Central memory CD8-positive, alpha-beta T cell (primary cell): Measurements from ENCODE around the gene STBD1.

Experiments
- ATAC-seq: fragments of 150-1000 bp; cut with Tn5 transposase; replicated peaks from 2 replicates; pipeline ENCODE4 v1.10.0; 2022; ENCODE audit warnings: mild to moderate bottlenecking, moderate FRiP score, moderate number of reproducible peaks; ENCODE audit not compliant: poor library complexity, severe bottlenecking; ENCODE audit errors: extremely low read depth
- DNase-seq, 2 donors: peaks; one replicate each; pipeline ENCODE4 v3.0.0; 2021; ENCODE audit warnings: low spot score in 2 of 2
- H3K27ac Mint-ChIP-seq: one replicate; pipeline ENCODE4 v1.8.0; 2022; ENCODE audit warnings: low read depth, mild to moderate bottlenecking, moderate library complexity, mixed read lengths
- H3K27me3 Mint-ChIP-seq: one replicate; pipeline ENCODE4 v1.8.0; 2022; ENCODE audit warnings: mixed read lengths
- H3K36me3 Mint-ChIP-seq: one replicate; pipeline ENCODE4 v1.8.0; 2022; ENCODE audit warnings: mild to moderate bottlenecking, moderate library complexity, mixed read lengths; ENCODE audit not compliant: insufficient read depth
- H3K4me1 Mint-ChIP-seq: one replicate; pipeline ENCODE4 v1.8.0; 2022; ENCODE audit warnings: mixed read lengths
- H3K4me3 Mint-ChIP-seq: one replicate; pipeline ENCODE4 v1.8.0; 2022; ENCODE audit warnings: mild to moderate bottlenecking, moderate library complexity, mixed read lengths
- H3K9me3 Mint-ChIP-seq: one replicate; pipeline ENCODE4 v1.8.0; 2022; ENCODE audit warnings: mixed read lengths

STBD1 gene

DNA sequence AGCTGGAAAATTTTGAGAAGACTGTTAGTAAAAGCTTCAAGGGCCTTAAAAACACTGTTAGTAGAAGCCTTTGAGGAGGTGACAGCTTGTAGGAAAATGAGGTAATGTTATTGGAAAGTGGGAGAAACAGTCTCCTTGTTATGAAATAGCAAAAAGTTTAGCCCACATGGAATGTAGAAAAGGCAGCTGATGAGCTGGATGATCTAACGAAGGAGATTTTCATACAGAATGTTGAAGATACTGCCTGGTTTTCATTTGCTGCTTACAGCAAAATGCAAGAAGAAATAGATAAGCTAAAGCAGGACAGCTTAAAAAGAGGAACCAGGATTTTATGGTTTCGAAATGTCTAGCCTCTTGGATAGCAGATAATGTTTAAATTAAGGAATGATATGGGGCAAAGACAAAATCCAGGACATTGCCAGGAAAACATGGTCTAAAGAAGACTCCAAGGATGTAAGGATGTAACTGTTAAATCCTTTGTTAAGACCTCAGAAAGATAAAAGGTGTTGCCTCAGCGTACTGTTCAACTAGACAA, 10.2 kb upstream of the STBD1 start:
- peaks cover 6% of the 10 kb centered on the region for H3K4me1 Mint-ChIP-seq
- DNase-seq (no peak), ATAC-seq (no peak)
- H3K27me3 Mint-ChIP-seq = peaks cover 10% of the 10 kb centered on the region
- no peak overlapping the region for H3K27ac Mint-ChIP-seq
- H3K9me3 Mint-ChIP-seq = peaks cover 11% of the 10 kb centered on the region
- no peaks in the 10 kb centered on the region for H3K36me3 Mint-ChIP-seq
- H3K4me3 Mint-ChIP-seq = no peak overlapping the region

- Mint-ChIP-seq H3K27me3 (no peaks in the 10 kb centered on the region), H3K4me1 (peaks cover 20% of the 10 kb centered on the region)
- ATAC-seq = no peak
Measured at GRCh38 chr4:76298227-76298626, 8.3 kb upstream of the STBD1 start.

GRCh38 chr4:76300012-76300411, 6.5 kb upstream of the STBD1 start:
- Mint-ChIP-seq H3K4me3 (no peak overlapping the region), H3K4me1 (peaks cover 32% of the 10 kb centered on the region), H3K27ac (no peak overlapping the region), H3K9me3 (peaks cover 11% of the 10 kb centered on the region), H3K36me3 (peaks cover 1% of the 10 kb centered on the region), H3K27me3 (no peaks in the 10 kb centered on the region)
- ATAC-seq (no peak), DNase-seq (no peak)

More at GRCh38 chr4:76298227-76298626, 8.3 kb upstream of the STBD1 start:
- Mint-ChIP-seq H3K9me3 (peaks cover 11% of the 10 kb centered on the region), H3K4me3 (no peak overlapping the region), H3K36me3 (no peaks in the 10 kb centered on the region), H3K27ac (no peak overlapping the region)
- DNase-seq = no peak

DNA sequence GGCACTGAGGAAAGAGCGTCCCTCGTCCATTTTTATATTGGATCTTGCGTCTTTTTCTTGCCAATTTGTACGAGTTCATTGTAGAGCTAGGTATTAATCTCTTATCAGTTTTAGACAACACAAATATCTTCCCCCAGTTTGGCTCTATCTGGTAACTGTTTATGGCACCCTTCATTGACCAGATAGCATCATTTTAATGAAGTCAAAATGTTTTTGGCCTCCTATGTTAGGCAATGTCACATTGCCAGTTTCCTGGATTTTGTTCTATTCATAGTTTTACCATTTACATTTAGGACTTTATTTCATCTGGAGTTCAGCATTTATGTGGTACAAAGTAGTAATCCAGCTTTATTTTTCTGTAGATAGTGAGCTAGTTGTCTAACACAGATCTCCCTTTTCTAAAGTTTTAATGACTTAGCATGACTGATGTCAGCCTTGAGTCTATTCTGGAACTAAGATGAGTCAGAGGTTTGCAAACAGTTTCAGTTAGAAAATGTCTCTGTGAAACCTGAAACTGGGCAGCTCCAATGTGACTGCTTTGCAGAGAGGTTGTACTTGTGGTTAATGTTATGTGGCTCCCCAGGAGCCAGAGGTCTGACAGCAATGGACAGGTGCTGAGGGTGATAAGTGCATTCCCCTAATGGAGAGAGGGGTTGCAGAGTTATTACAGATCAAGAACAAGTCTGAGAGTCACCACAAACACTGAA, 5.3 kb upstream of the STBD1 start:
- H3K4me1 Mint-ChIP-seq = peaks cover 38% of the 10 kb centered on the region
- H3K4me3 Mint-ChIP-seq = no peak overlapping the region
- no peak for ATAC-seq

DNA sequence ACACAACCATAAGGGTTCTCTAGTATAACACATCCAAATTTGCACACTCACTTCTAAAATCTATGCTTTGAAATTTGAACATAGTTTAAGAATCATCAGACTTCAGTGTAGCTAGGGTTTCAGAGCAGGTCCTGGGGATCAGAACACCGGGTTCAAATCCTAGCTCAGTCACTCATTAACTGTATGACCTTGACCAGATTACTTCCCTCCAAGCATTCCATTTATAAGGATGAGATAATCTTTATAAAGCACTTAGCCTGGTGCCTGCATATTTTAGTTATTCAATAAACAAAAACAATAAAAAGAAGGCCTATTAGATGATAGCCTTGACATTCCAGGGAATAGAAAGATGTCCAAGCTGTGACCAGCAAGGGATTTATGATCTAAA, 4.8 kb upstream of the STBD1 start:
- ATAC-seq = no peak
- peak overlapping the region; percentile 36 for H3K27ac Mint-ChIP-seq
- no peak for DNase-seq
- H3K36me3 Mint-ChIP-seq = peaks cover 3% of the 10 kb centered on the region
- peaks cover 11% of the 10 kb centered on the region for H3K9me3 Mint-ChIP-seq
- H3K4me1 Mint-ChIP-seq = peaks cover 38% of the 10 kb centered on the region
- no peaks in the 10 kb centered on the region for H3K27me3 Mint-ChIP-seq
- no peak overlapping the region for H3K4me3 Mint-ChIP-seq

More for the DNA sequence above, 5.3 kb upstream of the STBD1 start:
- Mint-ChIP-seq H3K36me3 (peaks cover 3% of the 10 kb centered on the region), H3K27me3 (no peaks in the 10 kb centered on the region), H3K9me3 (peaks cover 11% of the 10 kb centered on the region), H3K27ac (peak overlapping the region; percentile 36)
- DNase-seq = no peak

DNA sequence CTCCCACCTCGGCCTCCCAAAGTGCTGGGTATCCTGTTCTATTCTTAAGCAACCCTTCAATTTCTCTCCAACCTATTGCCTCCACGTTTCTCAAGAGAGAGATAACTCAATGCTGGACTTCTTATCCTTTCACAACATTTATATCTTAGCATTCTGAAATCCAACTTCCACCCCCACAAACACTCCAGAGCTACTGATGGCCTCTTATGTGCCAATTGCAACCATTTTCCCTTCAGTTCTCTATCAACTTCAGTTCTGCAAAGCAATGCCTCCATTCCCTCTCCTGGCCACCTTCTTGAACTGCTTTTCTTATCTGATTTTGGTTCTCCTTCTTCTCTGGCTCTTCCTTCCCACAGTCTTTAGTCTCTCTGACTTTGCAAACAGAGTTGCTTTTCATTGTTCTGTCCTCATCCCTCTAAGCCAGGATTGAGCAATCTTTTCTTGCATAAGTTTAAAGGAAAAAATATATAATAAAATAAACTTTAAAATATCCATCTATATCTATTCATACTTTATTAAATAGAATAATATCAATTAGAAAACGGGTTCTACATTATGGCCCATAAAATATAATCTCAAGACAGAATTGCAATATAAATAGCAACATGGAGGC, 3.6 kb upstream of the STBD1 start:
- no peak for DNase-seq
- peak overlapping the region; percentile 36 for H3K27ac Mint-ChIP-seq
- peaks cover 38% of the 10 kb centered on the region for H3K4me1 Mint-ChIP-seq
- H3K4me3 Mint-ChIP-seq = no peak overlapping the region
- no peak for ATAC-seq
- H3K36me3 Mint-ChIP-seq = peaks cover 3% of the 10 kb centered on the region
- H3K9me3 Mint-ChIP-seq = peaks cover 5% of the 10 kb centered on the region
- no peaks in the 10 kb centered on the region for H3K27me3 Mint-ChIP-seq

DNA sequence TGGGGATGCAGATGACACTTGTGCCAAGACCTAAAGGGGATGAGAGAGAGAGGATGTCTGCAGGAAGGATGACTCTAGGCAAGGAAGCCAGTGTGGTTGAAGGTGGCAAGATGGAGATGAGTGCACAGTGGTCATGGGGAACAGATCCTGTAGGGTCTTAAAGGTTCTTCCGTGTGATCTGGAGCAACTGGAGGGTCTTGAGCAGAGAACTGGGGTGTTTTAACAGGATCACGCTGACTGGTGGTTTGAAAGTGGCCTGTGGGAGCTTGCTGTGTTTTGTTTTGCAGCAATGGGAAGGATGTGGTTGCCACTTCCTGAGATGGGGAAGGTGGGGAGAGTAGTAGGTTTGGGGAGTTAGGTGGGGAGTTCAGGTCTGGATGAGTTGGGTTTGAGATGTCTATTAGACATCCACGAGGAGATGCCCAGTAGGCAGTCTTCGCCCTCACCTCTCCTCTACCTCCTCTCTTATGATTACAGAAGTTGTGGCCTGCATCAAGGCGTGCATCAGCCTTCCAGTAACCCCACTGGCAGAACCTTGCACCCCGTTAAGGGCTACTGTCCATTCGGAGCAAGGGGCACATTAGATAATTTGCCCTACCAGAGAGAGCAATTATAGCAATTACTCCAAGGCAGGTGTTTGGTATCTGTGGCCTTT, 1.4 kb upstream of the STBD1 start:
- peak overlapping the region; percentile 36 for H3K27ac Mint-ChIP-seq
- no peaks in the 10 kb centered on the region for H3K9me3 Mint-ChIP-seq
- peak overlapping the region; percentile 79 for H3K4me3 Mint-ChIP-seq
- peaks cover 51% of the 10 kb centered on the region for H3K4me1 Mint-ChIP-seq
- peak; percentile 51 for ATAC-seq
- H3K36me3 Mint-ChIP-seq = peaks cover 3% of the 10 kb centered on the region
- DNase-seq = no peak
- H3K27me3 Mint-ChIP-seq = no peaks in the 10 kb centered on the region

- Mint-ChIP-seq H3K4me3 (peak overlapping the region; percentile 79), H3K27me3 (no peaks in the 10 kb centered on the region), H3K36me3 (peaks cover 3% of the 10 kb centered on the region), H3K27ac (peak overlapping the region; percentile 47), H3K9me3 (no peaks in the 10 kb centered on the region), H3K4me1 (peaks cover 40% of the 10 kb centered on the region)
- ATAC-seq = no peak
- no peak for DNase-seq
Measured at GRCh38 chr4:76306882-76307659, 538 bp downstream of the STBD1 start.

- no peak overlapping the region for H3K27ac Mint-ChIP-seq
- no peaks in the 10 kb centered on the region for H3K9me3 Mint-ChIP-seq
- no peaks in the 10 kb centered on the region for H3K27me3 Mint-ChIP-seq
- H3K4me1 Mint-ChIP-seq = peaks cover 35% of the 10 kb centered on the region
- ATAC-seq = no peak
- H3K36me3 Mint-ChIP-seq = peaks cover 3% of the 10 kb centered on the region
- DNase-seq = no peak
- peak overlapping the region; percentile 79 for H3K4me3 Mint-ChIP-seq
Measured at GRCh38 chr4:76307660-76308014, 1.1 kb downstream of the STBD1 start.

DNA sequence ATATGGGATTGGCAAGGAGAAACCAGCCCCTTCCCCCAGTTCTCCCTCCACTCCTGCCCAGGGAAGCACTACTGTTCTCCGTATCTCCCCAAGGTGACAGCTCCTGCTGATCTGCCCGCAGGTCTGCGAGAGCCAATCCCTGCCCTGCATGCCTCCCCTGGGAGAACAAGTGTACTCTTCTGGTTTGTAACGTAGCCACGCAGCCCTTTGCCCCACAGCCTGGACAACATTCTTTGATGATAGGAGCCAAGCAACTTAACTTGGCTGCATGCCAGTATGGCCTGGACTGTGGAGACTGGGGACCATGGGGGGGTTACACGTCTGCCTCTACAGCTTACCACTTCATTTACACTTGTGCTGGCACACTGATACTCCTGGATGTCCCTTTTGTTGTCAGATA, 2.0 kb downstream of the STBD1 start:
- H3K4me3 Mint-ChIP-seq = peak overlapping the region; percentile 29
- no peak for ATAC-seq
- no peaks in the 10 kb centered on the region for H3K27me3 Mint-ChIP-seq
- no peak overlapping the region for H3K27ac Mint-ChIP-seq
- DNase-seq = no peak
- peaks cover 28% of the 10 kb centered on the region for H3K4me1 Mint-ChIP-seq
- H3K36me3 Mint-ChIP-seq = peaks cover 3% of the 10 kb centered on the region
- no peaks in the 10 kb centered on the region for H3K9me3 Mint-ChIP-seq

GRCh38 chr4:76309939-76310550, 3.5 kb downstream of the STBD1 start:
- DNase-seq = no peak
- H3K9me3 Mint-ChIP-seq = no peaks in the 10 kb centered on the region
- H3K27ac Mint-ChIP-seq = no peak overlapping the region
- H3K27me3 Mint-ChIP-seq = no peaks in the 10 kb centered on the region
- H3K4me1 Mint-ChIP-seq = peaks cover 18% of the 10 kb centered on the region
- peaks cover 1% of the 10 kb centered on the region for H3K36me3 Mint-ChIP-seq
- H3K4me3 Mint-ChIP-seq = no peak overlapping the region
- ATAC-seq = no peak

DNA sequence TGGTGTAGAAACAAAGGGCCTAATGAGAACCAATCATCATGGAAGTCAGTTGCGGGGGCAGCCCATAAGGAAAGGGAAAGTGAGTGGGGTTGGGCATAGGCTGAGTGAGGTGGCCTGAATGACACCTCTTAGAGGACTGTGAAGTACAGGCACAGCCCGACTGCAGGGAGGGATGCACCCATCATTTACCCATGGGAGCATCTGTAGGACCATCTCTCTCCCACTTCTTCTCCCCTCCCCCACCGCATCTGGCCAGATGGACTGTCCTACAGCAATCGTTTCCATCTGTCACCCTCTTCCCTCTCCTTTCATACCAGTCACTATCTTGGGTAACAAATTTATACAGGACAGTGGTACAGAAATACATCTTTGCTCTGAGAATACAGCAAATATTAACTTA, 4.2 kb downstream of the STBD1 start:
- Mint-ChIP-seq H3K4me1 (peaks cover 12% of the 10 kb centered on the region), H3K36me3 (no peaks in the 10 kb centered on the region), H3K27ac (no peak overlapping the region), H3K27me3 (peaks cover 6% of the 10 kb centered on the region), H3K9me3 (no peaks in the 10 kb centered on the region), H3K4me3 (no peak overlapping the region)
- DNase-seq (no peak), ATAC-seq (no peak)
